HG02798 (cell line): ENCODE results near the gene ERI3.

Source experiments
- ATAC-seq: cut with Tn5 transposase; IDR thresholded peaks from one replicate; pipeline ENCODE4 v1.9.1; 2021; ENCODE audit warnings: mild to moderate bottlenecking; ENCODE audit not compliant: unreplicated experiment, poor library complexity

ERI3 gene

DNA sequence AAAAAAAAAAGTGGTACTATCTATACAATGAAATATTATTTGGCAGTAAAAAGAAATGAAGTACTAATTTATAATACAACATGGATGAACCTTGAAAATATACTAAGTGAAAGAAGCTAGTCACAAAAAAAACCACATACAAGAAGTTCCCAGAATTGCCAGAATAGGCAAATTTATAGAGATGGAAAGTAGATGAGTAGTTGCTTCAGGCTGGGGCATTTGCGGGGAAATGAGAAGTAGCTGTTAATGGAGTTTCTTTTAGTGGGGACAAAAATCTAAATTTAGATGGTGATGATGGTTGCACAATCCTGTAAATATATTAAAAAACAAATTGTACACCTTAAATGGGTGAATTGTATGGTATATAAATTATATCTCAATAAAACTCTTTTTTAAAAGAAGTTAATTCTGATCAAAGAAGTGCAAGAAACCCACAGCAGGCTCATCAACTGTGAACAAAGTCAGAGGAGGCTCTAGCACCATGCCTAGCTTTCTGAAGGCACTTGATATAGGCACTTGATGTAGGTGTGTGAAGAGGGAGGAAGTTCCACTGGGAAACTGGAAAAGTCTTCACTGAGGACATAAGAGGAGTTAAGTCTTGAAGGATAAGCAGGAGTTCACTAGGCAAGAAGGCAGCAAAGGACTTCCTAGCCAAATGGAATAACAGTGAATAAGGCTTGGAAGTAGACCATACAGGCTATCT is 89.2 kb downstream of the ERI3 start:
- no peak for ATAC-seq

DNA sequence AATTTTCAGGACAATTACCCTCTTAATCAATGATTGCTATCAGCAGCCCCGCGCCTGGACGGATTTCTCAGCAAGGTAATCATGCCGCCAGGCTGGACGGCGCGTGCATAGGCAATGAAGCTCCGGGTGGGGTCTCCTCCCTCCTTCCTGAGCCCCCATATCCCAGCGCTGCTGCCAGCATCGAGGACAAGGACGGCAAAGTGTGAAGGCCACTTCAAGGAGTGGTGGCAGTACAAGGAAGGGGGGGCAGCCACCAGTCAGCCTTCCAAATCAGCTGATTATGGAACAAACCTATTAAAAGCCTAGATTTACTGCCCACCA is 90.6 kb downstream of the ERI3 start:
- ATAC-seq: no peak

DNA sequence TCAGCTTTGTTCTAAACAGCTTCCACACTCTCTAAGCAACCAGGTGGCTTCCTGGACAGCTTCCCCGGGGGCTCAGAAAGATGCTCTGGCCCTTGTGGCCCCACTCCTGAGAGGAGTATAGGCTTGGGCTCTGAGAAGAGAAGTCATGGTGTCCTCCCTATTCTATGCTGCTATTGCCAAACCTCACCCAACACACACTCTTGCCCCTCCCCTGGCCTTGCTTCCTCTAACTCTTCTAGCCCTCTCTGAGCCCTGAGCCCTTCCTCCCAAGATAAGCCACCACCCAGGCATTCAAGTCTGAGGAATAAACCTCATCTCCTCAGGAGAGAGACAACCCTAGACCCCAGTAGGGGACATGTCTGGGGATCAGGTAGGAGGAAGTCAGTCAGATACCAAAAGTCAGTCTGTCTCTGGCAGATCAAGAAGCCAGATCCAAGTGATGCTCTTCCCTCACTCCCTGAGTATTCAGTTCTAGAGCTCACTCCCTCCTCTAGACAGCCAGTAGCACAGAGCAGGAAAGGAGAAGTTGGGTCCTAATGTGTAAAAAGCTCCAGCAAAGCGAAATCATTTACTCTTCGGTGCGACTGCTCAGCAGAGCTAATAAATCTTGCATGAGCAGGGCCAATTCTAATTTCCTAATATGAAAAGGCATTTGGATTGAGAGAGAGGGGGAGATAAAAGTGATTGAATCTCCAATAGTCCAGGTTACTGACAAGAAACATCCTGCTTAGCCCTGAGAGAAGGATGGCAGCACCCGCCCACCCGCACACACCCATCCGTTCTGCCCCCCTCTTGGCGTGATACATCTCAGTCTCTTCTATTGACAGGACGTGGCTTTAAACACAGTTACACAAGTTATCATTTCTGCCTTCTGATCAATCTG is 91.2 kb downstream of the ERI3 start:
- no peak for ATAC-seq

DNA sequence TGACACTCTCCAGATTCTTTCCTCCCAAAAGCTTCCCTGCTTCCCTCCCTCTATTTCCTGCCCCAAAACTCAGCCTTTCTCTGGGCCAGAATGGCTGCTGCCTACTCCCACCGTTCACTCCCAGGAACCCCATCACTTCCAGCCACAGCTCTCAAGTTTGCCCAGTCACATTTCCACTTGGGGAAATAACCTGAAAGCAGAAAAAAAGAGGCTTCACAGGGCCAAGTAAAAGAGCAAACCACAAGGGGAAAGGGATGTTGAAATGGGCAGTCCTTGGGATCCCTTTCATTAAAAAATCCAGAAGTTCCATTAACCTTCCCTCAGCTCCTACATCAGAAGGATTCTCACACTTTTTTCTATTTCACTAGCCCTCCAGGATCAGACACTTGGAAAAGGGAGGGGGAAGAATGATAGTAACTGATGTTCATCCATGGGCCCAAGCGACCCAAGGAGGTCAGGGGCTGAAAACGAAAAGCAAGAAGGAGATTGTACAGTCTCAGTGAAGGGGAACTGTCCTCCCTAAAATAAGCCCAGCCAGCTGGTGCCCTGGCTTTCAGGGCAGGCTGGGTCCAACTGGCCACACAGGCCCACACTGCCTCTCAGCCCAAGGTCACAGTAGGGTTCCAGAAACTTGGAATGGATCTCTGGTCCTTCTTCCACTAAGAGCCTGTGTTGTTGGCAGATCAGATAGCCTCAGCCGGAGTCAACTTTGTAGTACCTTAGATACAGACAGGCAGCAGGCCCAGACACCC is 92.1 kb downstream of the ERI3 start:
- ATAC-seq: no peak

DNA sequence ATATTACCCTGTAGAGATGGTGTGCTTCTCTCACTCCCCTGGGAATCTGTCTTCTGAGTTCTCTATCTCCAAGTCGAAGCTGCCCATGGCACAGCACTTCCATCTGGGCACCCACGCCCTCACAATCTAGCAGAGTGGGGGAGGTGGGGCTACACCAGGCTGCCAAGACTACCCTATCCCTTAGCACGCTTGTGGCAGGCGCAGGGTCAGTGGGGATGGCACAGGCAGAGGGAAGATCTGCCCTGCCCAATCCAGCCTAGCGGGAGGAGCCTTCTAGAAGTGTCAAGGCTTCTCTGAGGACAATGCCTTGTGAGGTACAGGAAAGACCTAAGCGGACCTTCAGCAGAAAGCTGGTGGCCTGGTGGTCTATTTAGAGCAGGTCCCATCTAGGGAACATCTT is 92.6 kb downstream of the ERI3 start:
- ATAC-seq: no peak

DNA sequence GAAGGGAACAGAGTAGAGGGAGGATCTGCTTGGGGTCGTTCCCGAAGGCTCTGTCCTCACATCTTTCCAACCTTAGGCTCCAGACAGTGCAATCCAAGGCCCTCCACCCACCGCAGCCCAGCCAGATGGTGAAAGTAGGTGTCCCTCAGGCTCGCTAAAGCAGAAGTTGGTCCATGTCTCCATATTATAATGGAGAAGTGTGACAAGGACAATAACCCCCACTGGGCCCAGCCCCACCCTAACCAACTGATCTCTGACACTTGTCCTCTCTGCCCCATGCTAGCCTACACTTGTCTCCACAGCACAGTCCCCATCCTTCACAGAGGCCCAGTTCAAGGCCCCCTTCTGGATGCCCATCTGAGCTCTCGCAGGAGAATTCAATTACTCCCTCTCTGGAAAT is 93.1 kb downstream of the ERI3 start:
- ATAC-seq: no peak

DNA sequence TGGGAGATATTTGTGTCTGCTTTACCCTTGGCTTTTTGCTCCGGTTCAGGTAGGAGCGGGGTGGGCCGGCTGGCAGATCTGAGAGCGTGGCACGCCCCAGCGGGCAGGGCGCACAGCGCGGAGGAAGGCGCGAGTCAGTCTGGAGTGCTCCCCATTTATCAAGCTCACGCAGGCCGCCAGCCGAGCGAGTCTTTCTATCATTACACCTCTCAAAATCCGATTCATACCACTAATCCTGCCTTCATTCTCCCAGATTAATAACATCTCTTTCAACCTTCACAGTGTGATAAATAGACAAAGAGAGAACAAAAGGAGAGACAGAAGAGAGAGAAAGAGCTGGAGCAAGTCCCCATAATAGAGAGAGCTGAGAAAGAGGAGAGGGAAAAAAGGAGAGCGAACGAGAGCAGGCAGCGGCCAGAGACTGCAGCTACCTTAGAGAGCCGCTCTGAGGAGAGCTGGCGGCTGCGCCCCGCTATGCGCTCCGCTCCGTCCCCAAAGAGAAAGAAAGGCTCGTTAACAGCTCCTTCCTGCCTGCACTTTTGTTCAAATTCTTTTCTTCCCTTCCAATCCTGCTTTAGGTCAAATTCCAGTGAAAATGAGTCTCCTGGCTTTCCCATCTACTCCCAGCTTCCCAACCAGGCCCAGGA is 93.8 kb downstream of the ERI3 start:
- ATAC-seq: no peak

DNA sequence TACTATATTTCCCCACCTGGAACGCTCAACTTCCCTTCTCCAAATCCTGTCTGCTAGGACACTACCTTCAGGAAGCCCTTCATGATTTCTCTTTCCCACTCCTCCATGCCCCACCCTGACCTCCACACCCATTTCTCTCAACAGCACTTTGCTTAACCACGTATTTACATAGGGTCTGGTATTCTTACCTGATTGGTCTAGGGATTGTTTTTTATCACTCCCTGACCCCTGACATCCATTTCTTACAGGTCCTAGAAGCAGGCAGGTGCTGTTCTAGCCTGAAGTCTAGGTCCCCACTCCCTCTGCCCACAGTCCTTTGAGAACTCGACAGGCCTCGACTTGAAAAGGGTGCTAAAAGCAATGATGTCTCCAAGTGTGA is 94.3 kb downstream of the ERI3 start:
- no peak for ATAC-seq

DNA sequence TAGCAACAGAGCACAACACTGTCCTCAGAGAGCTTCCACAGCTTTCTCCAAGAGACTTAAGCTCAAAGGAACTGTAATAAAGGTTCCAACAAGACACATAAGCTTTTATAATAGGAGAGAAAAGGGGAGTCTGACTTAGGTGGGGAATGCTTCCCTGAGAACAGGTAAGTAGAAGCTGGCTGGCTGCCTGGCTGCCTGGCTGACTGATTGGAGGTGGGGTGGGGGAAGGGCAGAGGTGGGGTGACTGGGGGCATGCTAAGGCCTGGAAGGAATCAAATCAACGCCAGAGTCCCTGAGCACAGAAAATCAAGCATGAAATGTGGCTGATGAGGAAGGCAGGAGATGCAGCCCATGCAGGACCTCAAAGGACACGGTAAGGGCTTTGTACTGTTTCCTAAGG is 96.0 kb downstream of the ERI3 start:
- no peak for ATAC-seq

DNA sequence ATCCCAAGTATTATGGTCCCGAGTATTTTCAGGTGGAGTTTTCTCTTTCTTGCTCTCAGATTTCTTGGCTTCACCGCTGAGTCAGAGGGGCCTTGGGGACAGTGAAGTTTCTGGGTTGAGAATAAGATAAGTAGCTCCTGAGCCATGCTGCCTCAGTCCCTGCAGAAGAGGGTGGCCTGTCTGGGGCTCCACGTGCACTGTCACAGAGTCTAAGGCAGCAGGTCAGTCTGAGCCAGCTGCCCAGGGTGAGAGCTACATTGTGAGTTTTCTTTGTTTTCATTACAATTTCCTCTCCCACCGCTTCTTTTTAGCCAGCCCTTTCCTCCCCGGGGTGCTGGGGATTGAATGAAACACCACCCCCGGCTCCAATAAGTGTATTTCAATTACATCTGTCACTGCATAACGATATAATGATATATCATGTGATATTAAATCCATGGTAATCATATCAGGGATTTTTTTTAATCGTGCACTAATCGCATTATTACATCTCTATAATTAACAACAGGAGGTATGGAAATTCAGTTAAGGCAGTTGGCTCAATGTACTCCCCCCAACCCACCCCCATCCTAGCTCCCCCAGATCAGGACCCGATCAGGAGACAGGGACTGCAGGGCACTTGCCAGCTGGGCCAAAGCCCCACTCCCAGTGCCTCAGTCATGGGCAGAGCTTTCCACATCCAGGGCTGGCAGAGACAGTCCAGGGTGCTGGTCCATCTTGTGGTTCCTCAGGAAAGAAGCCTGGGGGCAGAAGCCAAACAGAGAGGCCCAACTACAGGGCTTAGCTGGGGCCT is 98.1 kb downstream of the ERI3 start:
- no peak for ATAC-seq

DNA sequence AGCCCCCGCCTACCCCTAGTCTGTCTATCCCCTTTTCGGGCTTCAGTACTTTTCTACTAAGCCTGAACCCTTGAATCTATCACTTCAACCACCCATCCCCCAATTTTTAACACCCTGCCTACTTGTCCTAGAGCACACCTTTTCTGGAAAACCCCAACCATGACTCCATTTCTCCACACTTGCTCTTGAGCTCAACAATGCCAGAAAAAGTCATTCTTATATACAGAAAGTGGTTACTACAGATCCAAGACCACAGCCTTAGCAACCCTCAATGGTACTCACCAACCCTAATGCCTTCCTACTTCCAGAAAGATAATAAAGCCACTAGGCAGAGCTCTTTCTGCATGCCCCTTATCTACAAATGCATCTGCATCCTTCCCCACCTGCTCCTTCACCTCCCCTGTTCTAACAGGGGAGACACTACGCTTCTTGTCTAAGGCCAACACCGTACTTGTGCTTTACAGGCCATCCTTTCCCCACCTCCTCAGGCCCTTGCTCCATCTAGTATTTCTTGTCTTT is 100.6 kb downstream of the ERI3 start:
- ATAC-seq: no peak

DNA sequence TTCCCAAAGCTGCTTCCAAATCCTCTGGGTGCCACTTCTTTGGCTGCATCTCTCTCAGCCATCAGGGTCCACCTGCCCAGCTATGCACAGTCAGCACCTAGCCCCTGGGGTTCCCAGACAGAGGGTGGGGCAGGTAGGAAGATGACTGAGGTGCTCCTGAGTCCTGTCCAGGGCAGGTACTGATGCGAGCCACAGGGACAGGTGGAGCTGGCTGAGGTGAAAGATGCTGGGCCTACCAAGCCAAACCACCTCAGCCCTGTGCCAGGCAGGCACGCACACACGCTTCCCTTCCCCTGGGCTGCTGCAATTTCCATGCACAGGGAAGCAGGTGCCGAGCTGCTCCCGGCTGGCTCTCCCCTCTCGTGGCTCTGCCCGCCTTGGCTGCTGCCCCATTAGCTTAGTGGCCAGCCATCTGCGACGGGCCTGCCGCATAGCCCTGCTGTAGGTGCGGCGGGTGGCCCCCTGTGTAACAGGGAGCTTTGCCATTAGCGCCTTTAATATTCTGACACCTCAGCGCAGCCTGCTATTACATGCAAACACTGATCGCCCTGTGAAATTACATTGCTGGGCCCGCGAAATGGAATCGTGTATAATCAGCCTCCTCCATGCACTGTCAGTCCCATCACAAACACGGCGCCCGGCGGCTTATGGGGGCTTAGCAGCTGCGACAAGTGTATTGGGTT is 102.9 kb downstream of the ERI3 start:
- ATAC-seq: no peak

DNA sequence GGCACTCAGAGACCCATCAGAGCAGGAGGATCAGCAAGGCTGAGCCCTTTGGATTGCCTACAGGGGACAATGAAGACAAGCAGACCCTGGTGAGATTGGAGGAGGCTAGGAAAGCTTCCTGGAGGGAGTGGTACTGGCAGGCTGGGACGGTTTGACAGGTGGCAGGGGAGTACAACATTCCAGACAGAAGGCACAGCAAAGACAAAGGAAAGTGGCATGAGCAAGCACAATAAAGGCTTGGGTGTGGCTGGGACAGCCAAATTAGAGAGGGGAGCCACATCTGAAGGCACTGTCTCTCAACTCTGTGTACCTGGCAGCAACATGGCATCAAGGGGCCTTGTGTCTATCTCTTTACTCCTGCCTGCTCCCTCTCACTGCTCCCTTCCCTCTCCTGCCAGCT is 103.6 kb downstream of the ERI3 start:
- no peak for ATAC-seq

DNA sequence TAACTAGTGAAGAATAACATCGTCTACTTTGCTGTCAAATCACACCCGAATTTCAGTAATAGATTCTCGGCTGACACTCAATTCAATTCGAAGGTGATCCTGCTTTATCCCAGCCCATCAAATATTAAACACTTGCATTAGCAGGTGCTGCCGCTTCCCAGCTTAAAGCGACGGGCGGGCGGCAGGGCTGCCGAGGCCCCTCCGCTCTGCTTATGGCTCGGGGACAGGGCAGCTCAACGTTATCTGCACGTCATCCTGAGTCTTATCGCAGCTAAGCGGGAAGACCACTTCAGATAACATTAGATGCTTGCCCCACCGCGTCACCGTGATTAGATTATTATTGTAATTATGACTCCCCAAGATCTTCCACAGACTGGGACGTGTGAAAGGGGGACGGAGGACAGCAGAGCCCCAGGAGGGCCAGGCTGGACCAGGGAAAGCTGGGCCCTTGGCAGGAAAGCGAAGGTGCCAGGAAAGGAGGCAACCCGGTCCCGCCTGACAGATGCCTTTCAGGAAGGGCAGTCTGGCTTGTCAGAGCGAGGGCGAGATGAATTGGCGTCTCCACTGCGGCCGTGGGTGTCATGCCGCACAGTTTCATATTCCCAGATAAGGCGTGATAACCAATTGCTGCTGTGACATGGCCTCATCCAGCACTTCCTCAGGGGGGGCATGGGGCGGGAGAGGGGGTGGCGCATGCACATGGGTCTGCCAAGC is 104.8 kb downstream of the ERI3 start:
- ATAC-seq: no peak

DNA sequence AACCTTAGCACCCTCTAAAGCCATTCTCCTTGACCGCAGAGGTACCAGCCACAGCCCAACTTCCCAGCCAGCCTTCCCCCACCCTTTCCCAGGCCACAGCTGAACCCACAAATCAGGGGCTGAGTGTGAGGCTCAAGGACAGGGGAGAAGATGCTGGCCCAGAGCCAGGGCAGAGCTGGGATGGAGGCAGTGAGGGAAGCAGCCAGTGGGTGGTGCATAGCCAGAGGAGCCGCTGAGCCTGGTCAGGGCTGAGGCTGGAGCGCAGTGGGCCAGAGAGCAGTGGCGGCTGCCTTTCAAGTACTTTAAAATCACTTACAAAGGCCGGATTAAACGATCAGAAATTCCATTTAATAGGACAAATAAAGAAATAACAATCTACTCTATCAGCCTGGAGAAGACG is 105.5 kb downstream of the ERI3 start:
- no peak for ATAC-seq

DNA sequence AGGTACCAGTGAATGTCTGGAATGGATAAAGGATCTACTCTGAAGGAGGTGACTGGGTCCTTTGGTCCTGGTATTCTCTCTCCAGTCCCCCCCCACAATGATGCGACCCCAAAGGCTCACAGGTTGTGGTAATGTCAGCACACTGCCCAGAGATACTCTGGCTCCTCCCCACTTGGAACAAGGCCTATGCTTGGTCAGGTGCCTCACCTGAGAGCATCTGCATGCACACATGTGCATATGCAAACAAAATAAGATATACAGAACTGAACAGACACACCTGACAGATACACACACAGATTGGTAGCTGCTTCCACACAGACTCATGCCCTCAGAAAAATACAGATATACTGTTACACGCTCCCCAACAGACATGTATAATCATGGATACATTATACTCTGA is 108.3 kb downstream of the ERI3 start:
- ATAC-seq: no peak

DNA sequence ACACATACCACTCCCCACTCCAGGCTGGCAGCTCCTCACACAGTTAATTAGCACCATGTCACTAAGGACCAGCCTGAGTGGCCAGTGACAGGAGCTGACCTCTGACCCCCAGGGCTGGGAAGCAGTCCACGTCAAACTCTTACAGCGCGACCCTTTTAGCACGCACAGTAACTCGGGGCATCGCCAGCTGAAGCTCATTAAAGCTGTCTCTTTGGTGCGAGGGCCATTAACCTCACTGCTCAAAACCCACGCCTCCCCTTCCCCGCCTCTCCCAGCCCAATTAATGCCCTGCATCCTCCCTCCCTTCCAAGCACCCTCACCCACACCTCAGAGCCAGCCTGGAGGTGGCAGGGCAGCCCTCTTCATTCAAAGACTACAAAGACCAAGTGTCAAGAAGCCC is 110.1 kb downstream of the ERI3 start:
- ATAC-seq: no peak

DNA sequence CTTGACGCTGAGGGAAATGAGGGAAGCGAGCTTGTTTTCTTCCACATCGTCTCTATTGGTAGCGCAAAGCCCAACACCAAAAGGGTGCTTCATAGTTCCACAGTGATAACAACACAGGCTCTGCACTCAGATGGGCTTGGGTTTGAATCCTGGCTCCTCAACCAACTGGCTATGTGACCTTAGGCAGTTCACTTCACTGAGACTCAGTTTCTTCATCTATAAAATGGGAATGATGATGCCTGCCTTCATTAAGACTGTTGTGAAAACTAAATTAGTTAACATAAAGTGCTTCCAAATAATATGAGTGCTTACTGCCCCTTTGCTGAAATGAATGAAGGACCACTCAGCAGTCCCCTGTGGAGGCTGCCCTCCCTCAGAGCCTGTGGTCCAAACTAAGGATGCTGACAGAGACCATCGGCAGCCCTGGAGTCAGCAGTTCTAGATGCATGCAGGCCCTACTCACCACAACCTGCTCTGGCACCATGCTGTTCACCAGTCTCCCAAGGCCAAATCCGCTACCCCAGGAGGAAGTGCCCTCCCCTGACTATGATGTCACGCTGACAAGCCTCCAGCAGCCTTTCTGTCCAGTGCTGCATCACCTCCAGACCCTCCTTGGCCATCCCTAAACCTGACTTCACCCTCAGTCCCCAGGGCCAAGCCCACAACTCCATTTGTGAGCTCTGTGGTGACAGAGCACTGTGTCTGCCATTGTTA is 111.1 kb downstream of the ERI3 start:
- ATAC-seq: no peak
